HEK293T (cell line): ENCODE data around the gene POFUT2.

Source experiments
- ARNT ChIP-seq: fragments of 450-650 bp; IDR thresholded peaks from 2 replicates; pipeline ENCODE4 v1.6.1; 2017; ENCODE audit warnings: mild to moderate bottlenecking
- BHLHE40 ChIP-seq: fragments of 450-650 bp; IDR thresholded peaks from 2 replicates; pipeline ENCODE4 v1.6.1; 2016; ENCODE audit warnings: mild to moderate bottlenecking, moderate library complexity, borderline replicate concordance
- FOXA1 ChIP-seq: fragments of 450-650 bp; IDR thresholded peaks from 2 replicates; pipeline ENCODE4 v1.6.1; 2016; ENCODE audit warnings: mild to moderate bottlenecking
- FOXK2 ChIP-seq: fragments of 450-650 bp; IDR thresholded peaks from 2 replicates; pipeline ENCODE4 v1.6.1; 2016; ENCODE audit warnings: mild to moderate bottlenecking
- FOXM1 ChIP-seq: fragments of 450-650 bp; IDR thresholded peaks from 2 replicates; pipeline ENCODE4 v1.6.1; 2017; ENCODE audit warnings: mild to moderate bottlenecking, borderline replicate concordance
- HDGF ChIP-seq: fragments of 450-650 bp; IDR thresholded peaks from 2 replicates; pipeline ENCODE4 v1.6.1; 2017; ENCODE audit warnings: antibody characterized with exemption, borderline replicate concordance
- L3MBTL2 ChIP-seq: fragments of 450-650 bp; conservative IDR thresholded peaks from 2 replicates; pipeline ENCODE4 v1.6.1; 2016; ENCODE audit warnings: mild to moderate bottlenecking
- LEF1 ChIP-seq: fragments of 450-650 bp; IDR thresholded peaks from 2 replicates; pipeline ENCODE4 v1.6.1; 2017; ENCODE audit warnings: mild to moderate bottlenecking, borderline replicate concordance
- NFRKB ChIP-seq: fragments of 450-650 bp; IDR thresholded peaks from 2 replicates; pipeline ENCODE4 v1.6.1; 2016; ENCODE audit warnings: mild to moderate bottlenecking, moderate library complexity
- SP1 ChIP-seq: fragments of 450-650 bp; IDR thresholded peaks from 2 replicates; pipeline ENCODE4 v1.6.1; 2017
- SUZ12 ChIP-seq: fragments of 450-650 bp; IDR thresholded peaks from 2 replicates; pipeline ENCODE4 v1.6.1; 2016; ENCODE audit warnings: mild to moderate bottlenecking
- TARDBP ChIP-seq: fragments of 450-650 bp; IDR thresholded peaks from 2 replicates; pipeline ENCODE4 v1.6.1; 2016
- ZNF384 ChIP-seq: fragments of 450-650 bp; IDR thresholded peaks from 2 replicates; pipeline ENCODE4 v1.6.1; 2016

DNA sequence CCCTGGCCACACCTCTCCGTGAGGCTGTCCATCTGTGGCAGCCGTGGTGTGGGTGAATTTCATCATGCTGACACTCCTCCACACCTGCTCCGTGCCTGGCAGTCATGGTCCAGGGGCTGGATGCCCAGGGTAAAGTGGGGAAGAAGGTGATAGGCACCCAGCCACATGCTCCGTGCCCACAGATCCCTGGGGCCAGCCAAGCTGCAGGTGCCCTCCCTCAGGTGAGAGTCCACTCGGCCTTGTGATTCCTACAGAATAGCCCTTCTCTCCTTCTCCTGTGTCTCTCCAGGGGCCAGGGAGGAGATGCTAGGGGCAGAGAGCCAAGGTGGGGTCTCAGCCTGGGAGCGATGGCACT is 16.8 kb upstream of the POFUT2 start:
- no peak for TF ChIP-seq SP1
- TF ChIP-seq BHLHE40, result no peak
- TF ChIP-seq ZNF384, result no peak
- TF ChIP-seq L3MBTL2, result no peak
- no peak for TF ChIP-seq NFRKB
- TF ChIP-seq LEF1, result no peak
- no peak for TF ChIP-seq FOXA1
- no peak for TF ChIP-seq ARNT
- no peak for TF ChIP-seq HDGF
- no peak for TF ChIP-seq SUZ12
- no peak for TF ChIP-seq FOXK2
- TF ChIP-seq TARDBP, result no peak
- TF ChIP-seq FOXM1, result no peak
